ENCODE results near the gene SKP1. TPM values are rescaled to one million over a fixed set of nuclear protein-coding genes. Genes with fewer than 3 reads are reported as not detected.

Gene SKP1
- total and polyA plus RNA-seq, 10 of the 15 experiments (the other 5 are each of a cell fraction or from before 2014, with no cell fraction given) = 100 to 1,686 (median 519) TPM

GRCh38 chr5:134225780-134226440 lies 49.2 kb upstream of the SKP1 start, which contains the start of gene PPP2CA (continued):
- TF ChIP-seq, protein P1, sequence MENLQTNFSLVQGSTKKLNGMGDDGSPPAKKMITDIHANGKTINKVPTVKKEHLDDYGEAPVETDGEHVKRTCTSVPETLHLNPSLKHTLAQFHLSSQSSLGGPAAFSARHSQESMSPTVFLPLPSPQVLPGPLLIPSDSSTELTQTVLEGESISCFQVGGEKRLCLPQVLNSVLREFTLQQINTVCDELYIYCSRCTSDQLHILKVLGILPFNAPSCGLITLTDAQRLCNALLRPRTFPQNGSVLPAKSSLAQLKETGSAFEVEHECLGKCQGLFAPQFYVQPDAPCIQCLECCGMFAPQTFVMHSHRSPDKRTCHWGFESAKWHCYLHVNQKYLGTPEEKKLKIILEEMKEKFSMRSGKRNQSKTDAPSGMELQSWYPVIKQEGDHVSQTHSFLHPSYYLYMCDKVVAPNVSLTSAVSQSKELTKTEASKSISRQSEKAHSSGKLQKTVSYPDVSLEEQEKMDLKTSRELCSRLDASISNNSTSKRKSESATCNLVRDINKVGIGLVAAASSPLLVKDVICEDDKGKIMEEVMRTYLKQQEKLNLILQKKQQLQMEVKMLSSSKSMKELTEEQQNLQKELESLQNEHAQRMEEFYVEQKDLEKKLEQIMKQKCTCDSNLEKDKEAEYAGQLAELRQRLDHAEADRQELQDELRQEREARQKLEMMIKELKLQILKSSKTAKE (IDR thresholded peaks at IDR 0.05; ENCODE audit: low read depth, poor library complexity, severe bottlenecking) = no peak
- TF ChIP-seq YY1 (IDR thresholded peaks at IDR 0.05; ENCODE audit: low read depth, low read length) (peak; percentile 96), BRCA1 (IDR thresholded peaks at IDR 0.05; ENCODE audit: low read depth, low read length) (0 out of 2 replicates have a peak, but pooled peaks have one; percentile 40), RELA (IDR thresholded peaks at IDR 0.05; ENCODE audit: borderline replicate concordance, partially characterized antibody) (no peak), SREBF2 (IDR thresholded peaks at IDR 0.05; ENCODE audit: low read length) (no peak), NKRF (conservative IDR thresholded peaks at IDR 0.05) (peak; percentile 74), GABPA (IDR thresholded peaks at IDR 0.05; ENCODE audit: low read depth) (no peak), WRNIP1 (IDR thresholded peaks at IDR 0.05; ENCODE audit: borderline replicate concordance, low read depth, low read length) (no peak), MEF2A (IDR thresholded peaks at IDR 0.05; ENCODE audit: insufficient read depth, low read depth, low read length) (no peak), CHD2 (IDR thresholded peaks at IDR 0.05; ENCODE audit: borderline replicate concordance, low read depth, low read length) (peak; percentile 93), IKZF2 (IDR thresholded peaks at IDR 0.05) (no peak), LARP7 (IDR thresholded peaks at IDR 0.05) (peak; percentile 95), MTA3 (IDR thresholded peaks at IDR 0.05; ENCODE audit: borderline replicate concordance, low read length) (no peak), USF2 (IDR thresholded peaks at IDR 0.05; ENCODE audit: borderline replicate concordance, low read depth, low read length) (no peak), GATAD2B (conservative IDR thresholded peaks at IDR 0.05; ENCODE audit: low read depth) (peak; percentile 64; the same call in 1 of the 2 replicates), CEBPB (IDR thresholded peaks at IDR 0.05; ENCODE audit: borderline replicate concordance in 1 of 2, low read depth in 2 of 2, low read length in 2 of 2) (no peak), NFXL1 (IDR thresholded peaks at IDR 0.05; ENCODE audit: borderline replicate concordance) (no peak), SMC3 (IDR thresholded peaks at IDR 0.05; ENCODE audit: borderline replicate concordance, low read length) (no peak), NFIC (IDR thresholded peaks at IDR 0.05; ENCODE audit: low read depth, low read length) (no peak), BHLHE40 (IDR thresholded peaks at IDR 0.05; ENCODE audit: borderline replicate concordance in 1 of 2, low read depth in 2 of 2, low read length in 1 of 2) (peak in 1 of 2 experiments; percentile 52; a peak in 2 of 4 replicates), ESRRA (IDR thresholded peaks at IDR 0.05; ENCODE audit: low read length) (no peak; the same call in 1 of the 2 replicates), ASH2L (IDR thresholded peaks at IDR 0.05; ENCODE audit: borderline replicate concordance, low read depth) (peak; percentile 67; the same call in 1 of the 2 replicates), POLR2A (IDR thresholded peaks at IDR 0.05; ENCODE audit: low read depth, low read length) (peak; percentile 89), EP300 (IDR thresholded peaks at IDR 0.05; ENCODE audit: borderline replicate concordance in 1 of 2, control insufficient read depth in 1 of 2, low read depth in 2 of 2, low read length in 2 of 2) (no peak; a peak in 1 of 4 replicates)
- TF ChIP-seq, protein P2, sequence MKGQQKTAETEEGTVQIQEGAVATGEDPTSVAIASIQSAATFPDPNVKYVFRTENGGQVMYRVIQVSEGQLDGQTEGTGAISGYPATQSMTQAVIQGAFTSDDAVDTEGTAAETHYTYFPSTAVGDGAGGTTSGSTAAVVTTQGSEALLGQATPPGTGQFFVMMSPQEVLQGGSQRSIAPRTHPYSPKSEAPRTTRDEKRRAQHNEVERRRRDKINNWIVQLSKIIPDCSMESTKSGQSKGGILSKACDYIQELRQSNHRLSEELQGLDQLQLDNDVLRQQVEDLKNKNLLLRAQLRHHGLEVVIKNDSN (IDR thresholded peaks at IDR 0.05; ENCODE audit: borderline replicate concordance, extremely low read length, insufficient read depth, low read depth, low read length) = no peak

Data from GM12878 (cell line).